HG02623 (cell line): ENCODE data around the gene ZBTB7C.

Experiments used
- ATAC-seq: cut with Tn5 transposase; IDR thresholded peaks from one replicate; pipeline ENCODE4 v1.9.1; 2021; ENCODE audit warnings: moderate library complexity; ENCODE audit not compliant: unreplicated experiment

ZBTB7C gene

GRCh38 chr18:48127606-48128005, 281.6 kb downstream of the ZBTB7C start:
- no peak for ATAC-seq

- no peak for ATAC-seq
Observed at GRCh38 chr18:48126240-48126639, 282.9 kb downstream of the ZBTB7C start.

GRCh38 chr18:48125724-48126123, 283.5 kb downstream of the ZBTB7C start:
- no peak for ATAC-seq

GRCh38 chr18:48124857-48125626, 284.1 kb downstream of the ZBTB7C start:
- no peak for ATAC-seq

GRCh38 chr18:48123941-48124340, 285.2 kb downstream of the ZBTB7C start:
- no peak for ATAC-seq

GRCh38 chr18:48123324-48123723, 285.9 kb downstream of the ZBTB7C start:
- no peak for ATAC-seq

GRCh38 chr18:48122816-48123215, 286.4 kb downstream of the ZBTB7C start:
- no peak for ATAC-seq

GRCh38 chr18:48122376-48122775, 286.8 kb downstream of the ZBTB7C start:
- ATAC-seq, result no peak

GRCh38 chr18:48121752-48122151, 287.4 kb downstream of the ZBTB7C start:
- ATAC-seq, result no peak

GRCh38 chr18:48119204-48119603, 290.0 kb downstream of the ZBTB7C start:
- no peak for ATAC-seq

GRCh38 chr18:48116873-48117630, 292.1 kb downstream of the ZBTB7C start:
- no peak for ATAC-seq

GRCh38 chr18:48116017-48116416, 293.2 kb downstream of the ZBTB7C start:
- no peak for ATAC-seq

- no peak for ATAC-seq
Observed at GRCh38 chr18:48113691-48114090, 295.5 kb downstream of the ZBTB7C start.

- ATAC-seq, result no peak
Observed at GRCh38 chr18:48111587-48111986, 297.6 kb downstream of the ZBTB7C start.

- no peak for ATAC-seq
Observed at GRCh38 chr18:48110797-48111196, 298.4 kb downstream of the ZBTB7C start.

GRCh38 chr18:48109961-48110493, 299.2 kb downstream of the ZBTB7C start:
- ATAC-seq, result no peak

- ATAC-seq, result no peak
Observed at GRCh38 chr18:48108136-48108535, 301.0 kb downstream of the ZBTB7C start.

GRCh38 chr18:48106976-48107781, 302.0 kb downstream of the ZBTB7C start:
- ATAC-seq, result no peak

- ATAC-seq, result no peak
Observed at GRCh38 chr18:48106498-48106897, 302.7 kb downstream of the ZBTB7C start.

GRCh38 chr18:48105317-48105716, 303.9 kb downstream of the ZBTB7C start:
- no peak for ATAC-seq

- no peak for ATAC-seq
Observed at GRCh38 chr18:48104705-48105104, 304.5 kb downstream of the ZBTB7C start.
